ENCODE results near the gene COMMD1.

COMMD1 gene

GRCh38 chr2:62150597-62151305, 245.3 kb downstream of the COMMD1 start (continued):
- TF ChIP-seq GLIS2 (tag by site-specific recombination; IDR thresholded peaks at IDR 0.05) (no peak), RBAK (tag by site-specific recombination; IDR thresholded peaks at IDR 0.05) (no peak), MYNN (tag by site-specific recombination; IDR thresholded peaks at IDR 0.05; ENCODE audit: borderline replicate concordance) (no peak), ZFHX2 (tag by site-specific recombination; conservative IDR thresholded peaks at IDR 0.05) (no peak), ZNF626 (tag by site-specific recombination; IDR thresholded peaks at IDR 0.05) (no peak), ZNF76 (tag by site-specific recombination; IDR thresholded peaks at IDR 0.05; ENCODE audit: borderline replicate concordance, low read depth) (no peak), OVOL3 (tag by site-specific recombination; IDR thresholded peaks at IDR 0.05) (no peak)
- TF ChIP-seq, protein P1, sequence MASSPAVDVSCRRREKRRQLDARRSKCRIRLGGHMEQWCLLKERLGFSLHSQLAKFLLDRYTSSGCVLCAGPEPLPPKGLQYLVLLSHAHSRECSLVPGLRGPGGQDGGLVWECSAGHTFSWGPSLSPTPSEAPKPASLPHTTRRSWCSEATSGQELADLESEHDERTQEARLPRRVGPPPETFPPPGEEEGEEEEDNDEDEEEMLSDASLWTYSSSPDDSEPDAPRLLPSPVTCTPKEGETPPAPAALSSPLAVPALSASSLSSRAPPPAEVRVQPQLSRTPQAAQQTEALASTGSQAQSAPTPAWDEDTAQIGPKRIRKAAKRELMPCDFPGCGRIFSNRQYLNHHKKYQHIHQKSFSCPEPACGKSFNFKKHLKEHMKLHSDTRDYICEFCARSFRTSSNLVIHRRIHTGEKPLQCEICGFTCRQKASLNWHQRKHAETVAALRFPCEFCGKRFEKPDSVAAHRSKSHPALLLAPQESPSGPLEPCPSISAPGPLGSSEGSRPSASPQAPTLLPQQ (tag by site-specific recombination; IDR thresholded peaks at IDR 0.05) = no peak
- TF ChIP-seq, protein P2, sequence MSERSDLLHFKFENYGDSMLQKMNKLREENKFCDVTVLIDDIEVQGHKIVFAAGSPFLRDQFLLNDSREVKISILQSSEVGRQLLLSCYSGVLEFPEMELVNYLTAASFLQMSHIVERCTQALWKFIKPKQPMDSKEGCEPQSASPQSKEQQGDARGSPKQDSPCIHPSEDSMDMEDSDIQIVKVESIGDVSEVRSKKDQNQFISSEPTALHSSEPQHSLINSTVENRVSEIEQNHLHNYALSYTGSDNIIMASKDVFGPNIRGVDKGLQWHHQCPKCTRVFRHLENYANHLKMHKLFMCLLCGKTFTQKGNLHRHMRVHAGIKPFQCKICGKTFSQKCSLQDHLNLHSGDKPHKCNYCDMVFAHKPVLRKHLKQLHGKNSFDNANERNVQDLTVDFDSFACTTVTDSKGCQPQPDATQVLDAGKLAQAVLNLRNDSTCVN (tag by site-specific recombination; optimal IDR thresholded peaks at IDR 0.05) = no peak

- ChIA-PET POLR2A (interaction anchor here (0.6 kb wide), 1 partner anchor 62 kb away, joined by 3 read pairs; no protein-coding TSS in a partner anchor), CTCF (interaction anchor here (0.6 kb wide), 1 partner anchor 513 kb away, joined by 4 read pairs; no protein-coding TSS in a partner anchor)
- Histone ChIP-seq H3K27ac (ENCODE audit: extremely low read depth, low read depth, low read length) (no peak overlapping the region), H3K4me3 (ENCODE audit: low read depth, low read length) (no peak overlapping the region), H3K4me1 (ENCODE audit: control insufficient read depth, insufficient read depth, low read length) (no peaks in the 10 kb centered on the region), H3K36me3 (ENCODE audit: control insufficient read depth in 2 of 2, insufficient read depth in 1 of 2, low read length in 2 of 2) (no peaks in the 10 kb centered on the region), H3K9me3 (ENCODE audit: control insufficient read depth, insufficient read depth, low read depth, low read length) (no peaks in the 10 kb centered on the region)
- TF ChIP-seq ZNF645 (tag by site-specific recombination; IDR thresholded peaks at IDR 0.05) = no peak
- no peak for TF ChIP-seq ZNF416 (tag by site-specific recombination; IDR thresholded peaks at IDR 0.05)
- TF ChIP-seq ZNF514 (tag by site-specific recombination; IDR thresholded peaks at IDR 0.05) = no peak
- no peak for TF ChIP-seq IKZF3 (tag by site-specific recombination; IDR thresholded peaks at IDR 0.05)
- TF ChIP-seq ZNF114 (tag by site-specific recombination; IDR thresholded peaks at IDR 0.05) = no peak
- no peak for TF ChIP-seq ZNF521 (tag by site-specific recombination; IDR thresholded peaks at IDR 0.05)
- no peak for TF ChIP-seq ZNF473 (tag by site-specific recombination; IDR thresholded peaks at IDR 0.05)
- TF ChIP-seq ZNF792 (tag by site-specific recombination; IDR thresholded peaks at IDR 0.05) = no peak
- no peak for TF ChIP-seq SP7 (tag by site-specific recombination; IDR thresholded peaks at IDR 0.05)
- no peak for TF ChIP-seq ZNF433 (tag by site-specific recombination; IDR thresholded peaks at IDR 0.05; ENCODE audit: low read depth)
- TF ChIP-seq, protein P3, sequence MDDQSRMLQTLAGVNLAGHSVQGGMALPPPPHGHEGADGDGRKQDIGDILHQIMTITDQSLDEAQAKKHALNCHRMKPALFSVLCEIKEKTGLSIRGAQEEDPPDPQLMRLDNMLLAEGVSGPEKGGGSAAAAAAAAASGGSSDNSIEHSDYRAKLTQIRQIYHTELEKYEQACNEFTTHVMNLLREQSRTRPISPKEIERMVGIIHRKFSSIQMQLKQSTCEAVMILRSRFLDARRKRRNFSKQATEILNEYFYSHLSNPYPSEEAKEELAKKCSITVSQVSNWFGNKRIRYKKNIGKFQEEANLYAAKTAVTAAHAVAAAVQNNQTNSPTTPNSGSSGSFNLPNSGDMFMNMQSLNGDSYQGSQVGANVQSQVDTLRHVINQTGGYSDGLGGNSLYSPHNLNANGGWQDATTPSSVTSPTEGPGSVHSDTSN (CRISPR knock-in tag; IDR thresholded peaks at IDR 0.05) = no peak
- TF ChIP-seq ZNF266 (tag by site-specific recombination; IDR thresholded peaks at IDR 0.05; ENCODE audit: low read depth) = no peak
- no peak for TF ChIP-seq ZBTB10 (tag by site-specific recombination; IDR thresholded peaks at IDR 0.05)
- no peak for TF ChIP-seq ZNF221 (tag by site-specific recombination; IDR thresholded peaks at IDR 0.05; ENCODE audit: borderline replicate concordance)
- TF ChIP-seq KLF10 (tag by site-specific recombination; IDR thresholded peaks at IDR 0.05) = no peak
These were observed 245.8 kb downstream of the COMMD1 start for GRCh38 chr2:62151306-62151638.
